ENCODE results near the gene NHLRC4.

The NHLRC4 gene, protein sequence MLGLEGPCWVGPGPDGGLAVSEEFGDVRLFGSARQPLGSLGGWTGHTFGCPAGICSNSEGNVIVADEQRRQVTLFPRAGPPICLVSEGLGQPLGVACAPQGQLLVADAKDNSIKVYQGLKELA

DNA sequence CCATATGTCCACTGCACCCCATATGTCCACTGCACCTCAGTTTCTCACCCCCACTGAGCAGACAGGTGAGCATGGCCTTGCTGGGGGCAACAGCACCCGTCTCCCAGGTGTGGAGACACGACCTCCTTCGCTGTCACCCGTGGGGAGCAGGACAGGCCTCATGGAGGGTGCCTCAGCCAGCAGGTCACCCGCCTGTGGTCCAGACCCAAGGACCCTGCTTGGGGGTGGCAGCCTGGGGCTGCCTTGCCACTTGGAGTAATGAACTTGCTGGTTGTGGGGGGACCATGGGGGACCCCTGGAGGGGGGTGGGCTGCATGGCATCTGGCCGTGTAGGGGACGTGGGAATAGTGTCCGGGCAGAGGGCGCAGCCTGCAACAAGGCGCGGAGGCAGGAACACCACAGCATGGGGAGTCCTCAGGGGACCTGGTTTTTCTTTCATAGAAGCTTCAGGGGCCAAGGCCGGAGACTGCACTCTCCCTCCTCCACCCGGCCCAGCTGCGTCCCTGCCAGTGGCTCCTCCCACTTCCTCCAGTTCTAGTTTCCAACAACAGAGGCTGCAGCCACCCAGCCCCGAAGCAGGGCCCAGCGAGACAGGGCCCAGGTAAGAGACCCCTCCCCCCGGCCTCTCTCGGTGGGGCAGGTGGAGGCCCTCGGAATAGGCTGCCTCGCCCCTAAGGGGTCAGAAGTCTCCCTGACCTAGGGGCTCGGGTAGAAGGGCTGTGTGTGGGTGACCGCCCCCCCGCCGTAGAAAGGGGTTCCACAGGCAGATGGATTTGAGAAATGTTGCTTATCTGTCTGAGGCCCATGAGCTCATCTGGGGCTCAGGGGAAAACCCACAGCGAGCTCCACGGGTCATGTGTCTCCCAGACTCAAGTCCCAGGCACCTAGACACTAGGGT lies at the start of gene NHLRC4:
TSS of gene NHLRC4 (plus strand) at position 531 of the 898 bp plus-strand sequence. CDS start 1,043 bp downstream, outside the sequence.
- in situ Hi-C loops (cut with MboI; ENCODE audit: low sequenced_read_pairs) = no loop called here

- in situ Hi-C loops (cut with MboI; ENCODE audit: low sequenced_read_pairs) = no loop called here
Observed at GRCh38 chr16:518858-519257, 47.9 kb upstream of the NHLRC4 start.

DNA sequence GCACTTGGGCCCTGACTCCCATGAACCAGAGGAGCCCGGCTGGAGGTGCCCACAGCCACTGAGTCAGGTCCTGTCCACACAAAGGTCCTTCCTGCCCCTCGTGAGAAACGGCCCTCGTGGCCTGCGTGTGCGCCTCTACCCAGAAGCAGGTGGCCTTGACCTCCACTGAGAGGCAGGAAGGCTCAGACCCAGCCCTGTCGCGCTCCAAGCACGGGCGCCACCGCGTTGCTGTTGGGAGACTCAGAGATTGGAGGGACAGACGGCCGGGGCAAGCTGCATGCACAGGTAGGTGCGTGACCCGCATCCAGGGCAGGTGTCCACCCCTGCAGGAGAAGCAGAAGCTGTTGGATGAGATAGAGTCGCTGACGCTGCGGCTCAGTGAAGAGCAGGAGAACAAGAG lies 47.4 kb upstream of the NHLRC4 start:
- in situ Hi-C loops (cut with MboI; ENCODE audit: low sequenced_read_pairs) = no loop called here

DNA sequence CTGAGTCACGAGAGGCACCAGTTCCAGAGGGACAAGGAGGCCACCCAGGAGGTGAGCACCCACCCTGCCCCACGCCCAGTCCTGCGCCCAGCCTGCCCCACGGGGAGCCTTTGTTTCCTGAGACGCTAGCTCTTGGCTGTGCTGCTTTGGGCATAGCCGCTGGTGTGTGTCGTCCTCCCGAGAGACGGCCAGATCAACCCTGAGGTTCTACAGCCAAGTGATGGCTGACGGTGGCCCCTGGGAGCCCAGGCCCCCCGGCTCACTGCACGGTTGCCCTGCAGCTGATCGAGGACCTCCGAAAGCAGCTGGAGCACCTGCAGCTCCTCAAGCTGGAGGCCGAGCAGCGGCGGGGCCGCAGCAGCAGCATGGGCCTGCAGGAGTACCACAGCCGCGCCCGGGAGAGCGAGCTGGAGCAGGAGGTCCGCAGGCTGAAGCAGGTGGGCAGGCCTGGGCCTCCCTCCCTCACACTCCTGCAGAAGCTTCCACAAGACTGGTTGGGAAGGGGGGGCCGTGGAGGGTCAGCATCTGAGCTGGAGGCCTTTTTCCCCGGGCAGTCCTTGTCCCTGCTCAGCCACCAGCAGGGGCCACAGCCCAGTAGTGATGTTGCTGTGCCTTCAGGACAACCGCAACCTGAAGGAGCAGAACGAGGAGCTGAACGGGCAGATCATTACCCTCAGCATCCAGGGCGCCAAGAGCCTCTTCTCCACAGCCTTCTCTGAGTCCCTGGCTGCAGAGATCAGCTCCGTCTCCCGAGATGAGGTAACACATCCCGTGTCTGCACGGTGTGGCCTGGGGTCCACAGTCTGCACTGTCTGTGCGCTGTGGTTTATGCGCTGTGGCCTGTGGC lies 46.7 kb upstream of the NHLRC4 start:
- in situ Hi-C loops (cut with MboI; ENCODE audit: low sequenced_read_pairs) = no loop called here

DNA sequence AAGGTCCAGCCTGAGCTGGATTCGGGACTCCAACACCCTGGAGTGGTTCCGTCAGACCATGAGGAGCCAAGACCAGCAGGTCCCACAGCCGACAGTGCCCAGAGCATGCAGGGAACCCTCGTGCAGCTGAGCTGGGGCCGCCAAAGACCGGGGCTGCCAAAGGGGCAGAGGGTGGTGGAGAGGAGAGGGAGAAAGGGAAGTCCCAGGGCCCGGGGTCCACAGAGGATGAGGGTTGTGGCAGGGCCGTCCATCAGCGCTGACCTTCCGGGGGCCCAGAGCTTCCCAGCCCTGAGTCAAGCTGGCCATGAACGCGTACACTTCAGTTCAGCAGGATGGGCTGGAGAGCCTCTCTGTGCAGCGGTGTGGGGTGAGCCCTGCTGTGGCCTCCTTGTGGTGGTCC lies 46.0 kb upstream of the NHLRC4 start:
- in situ Hi-C loops (cut with MboI; ENCODE audit: low sequenced_read_pairs) = no loop called here

GRCh38 chr16:521381-522210 lies 45.2 kb upstream of the NHLRC4 start:
- in situ Hi-C loops (cut with MboI; ENCODE audit: low sequenced_read_pairs) = no loop called here

- in situ Hi-C loops (cut with MboI; ENCODE audit: low sequenced_read_pairs) = no loop called here
Observed at GRCh38 chr16:522320-523096, 44.3 kb upstream of the NHLRC4 start.

GRCh38 chr16:523097-523741 lies 43.6 kb upstream of the NHLRC4 start:
- in situ Hi-C loops (cut with MboI; ENCODE audit: low sequenced_read_pairs) = no loop called here

- in situ Hi-C loops (cut with MboI; ENCODE audit: low sequenced_read_pairs) = no loop called here
Observed at GRCh38 chr16:524274-525040, 42.3 kb upstream of the NHLRC4 start.

- in situ Hi-C loops (cut with MboI; ENCODE audit: low sequenced_read_pairs) = no loop called here
Observed at GRCh38 chr16:525123-525519, 41.7 kb upstream of the NHLRC4 start.

- in situ Hi-C loops (cut with MboI; ENCODE audit: low sequenced_read_pairs) = no loop called here
Observed at GRCh38 chr16:525520-526180, 41.2 kb upstream of the NHLRC4 start.

DNA sequence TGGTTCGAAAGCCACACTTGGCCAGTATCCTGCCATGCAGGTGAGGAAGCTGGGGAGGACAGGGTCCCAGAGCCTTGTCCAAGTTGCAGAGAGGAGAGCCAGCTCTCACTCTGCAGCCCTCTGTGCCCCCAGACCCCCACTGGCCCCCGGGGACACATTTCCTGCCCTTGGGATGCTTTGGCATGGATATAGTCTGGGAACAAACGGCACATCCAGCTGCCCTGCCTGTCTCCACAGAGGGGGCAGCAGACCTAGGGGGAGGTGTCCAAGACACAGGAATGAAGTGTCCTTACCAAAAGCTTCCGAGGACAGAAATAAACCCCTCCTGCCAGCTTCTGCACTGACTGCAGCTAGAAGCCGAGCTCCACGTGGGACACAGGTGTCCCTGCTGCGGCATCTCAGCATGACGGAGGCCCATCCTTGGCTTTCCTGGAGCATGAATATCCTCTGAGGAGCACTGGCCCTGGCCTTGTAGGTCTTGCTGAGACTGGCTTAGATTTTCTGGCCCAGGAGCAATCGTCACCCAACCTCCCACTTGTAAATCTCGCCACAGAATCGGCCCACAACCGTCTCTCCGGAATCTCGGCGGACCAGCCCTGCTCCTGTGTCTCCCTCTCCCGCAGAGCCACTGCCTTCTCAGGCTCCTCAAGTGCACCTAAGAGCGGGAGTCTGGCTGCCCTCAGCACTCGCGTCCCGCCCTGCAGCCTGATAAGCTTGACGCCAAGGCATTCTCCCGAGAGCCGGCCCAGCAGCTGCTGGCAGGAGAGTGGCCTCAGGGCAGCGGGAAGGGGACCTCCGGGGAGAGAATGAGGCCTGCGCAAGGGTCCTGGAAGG lies 40.4 kb upstream of the NHLRC4 start:
- in situ Hi-C loops (cut with MboI; ENCODE audit: low sequenced_read_pairs) = no loop called here

- in situ Hi-C loops (cut with MboI; ENCODE audit: low sequenced_read_pairs) = no loop called here
Observed at GRCh38 chr16:527015-527903, 39.5 kb upstream of the NHLRC4 start, which contains the start of gene CAPN15. CAPN15 (plus strand) TSS chr16:527712; CDS start chr16:546839, 19,127 bp downstream.

DNA sequence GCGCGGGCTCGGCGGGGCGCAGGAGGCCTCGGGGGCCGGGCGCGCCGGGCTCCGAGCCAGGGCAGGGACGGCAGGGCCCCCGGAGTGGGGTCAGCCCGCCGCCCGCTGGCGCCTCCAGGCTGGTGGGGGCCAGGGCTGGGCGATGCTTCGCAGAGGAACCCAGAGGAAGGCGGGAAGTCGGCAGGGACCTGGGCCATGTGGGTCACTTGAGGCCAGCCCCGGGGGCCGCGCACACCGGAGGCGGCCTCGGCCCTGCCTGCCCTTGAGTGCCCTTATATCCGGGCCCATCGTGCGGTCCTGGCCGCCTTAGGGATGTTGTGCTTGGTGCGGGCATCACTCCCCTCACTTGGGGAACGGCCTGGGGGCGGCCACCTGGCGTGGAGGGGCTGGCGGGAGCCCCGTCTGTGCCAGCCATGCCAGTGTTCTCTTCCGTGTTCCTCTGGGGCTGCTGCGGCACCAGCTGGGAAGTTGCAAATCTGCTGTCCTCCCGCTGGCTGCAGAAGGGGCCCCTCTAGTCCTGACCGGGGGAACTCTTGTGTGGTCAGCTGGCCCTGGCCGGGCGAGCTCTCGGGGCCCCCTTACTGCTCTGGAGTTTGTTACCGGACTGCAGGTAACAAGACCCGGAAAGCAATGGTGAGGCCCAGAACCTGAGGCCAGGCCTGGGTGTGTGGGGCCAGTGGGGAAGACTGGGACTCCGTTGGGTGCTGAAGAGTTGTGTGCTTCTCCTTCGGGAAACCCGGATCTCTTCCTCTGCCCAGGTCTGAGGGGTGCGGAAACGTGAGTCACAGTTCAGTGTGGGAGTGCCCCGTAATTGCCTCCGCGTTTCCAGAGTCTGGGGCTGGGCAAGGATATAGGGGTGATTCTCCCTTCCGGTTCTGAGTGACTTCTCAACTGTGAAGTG lies 38.4 kb upstream of the NHLRC4 start:
- in situ Hi-C loops (cut with MboI; ENCODE audit: low sequenced_read_pairs) = no loop called here

DNA sequence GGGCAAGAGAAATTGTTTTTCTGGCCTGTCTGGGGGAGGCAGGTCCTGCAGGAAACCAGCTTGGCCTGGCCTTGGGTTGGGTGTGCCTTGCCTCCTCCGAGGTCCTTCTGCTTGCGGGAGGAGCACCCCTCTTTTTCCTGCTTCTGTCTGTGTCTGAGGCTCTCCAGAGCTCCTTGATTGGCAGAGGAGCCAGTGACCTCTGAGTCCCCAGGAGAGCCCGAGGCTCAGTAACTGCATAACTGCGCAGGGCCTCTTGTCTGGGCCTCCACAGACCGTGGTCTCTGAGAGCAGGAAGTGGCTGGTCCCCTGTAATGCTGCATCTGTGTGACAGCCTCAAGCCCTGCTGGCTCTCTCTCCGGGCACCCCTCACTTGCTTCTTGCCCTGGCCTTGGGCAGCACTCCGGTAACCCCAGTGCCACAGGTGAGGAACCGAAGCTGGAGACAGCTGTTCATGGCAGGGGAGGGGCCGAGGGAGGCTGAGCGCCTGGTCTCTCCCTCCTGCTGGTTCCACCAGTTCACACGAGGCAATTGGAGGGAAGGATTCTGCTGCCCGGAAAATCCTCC lies 37.7 kb upstream of the NHLRC4 start:
- in situ Hi-C loops (cut with MboI; ENCODE audit: low sequenced_read_pairs) = no loop called here

Data from HL-60/S4 (cell line).